Thyroid gland (tissue), 4 donors: ENCODE measurements around the gene UTP15. TPM values are rescaled to one million over a fixed set of nuclear protein-coding genes. Genes with fewer than 3 reads are reported as not detected.

Source experiments
- DNase-seq, 2 donors: peaks; one replicate each; pipeline ENCODE4 v3.0.0-alpha.2; 2019
- H3K27ac ChIP-seq, 3 donors: fragments of 200-600 bp; sonication (generic); 1 replicate in 2 of 3; 2 replicates in 1 of 3; pipeline ENCODE4 v1.5.1; 2016 to 2019; ENCODE audit warnings: mild to moderate bottlenecking in 1 of 3, moderate library complexity in 1 of 3
- H3K27me3 ChIP-seq: fragments of 200-600 bp; sonication (generic); one replicate; pipeline ENCODE4 v1.5.1; 2019
- H3K36me3 ChIP-seq, 2 donors: fragments of 200-600 bp; sonication (generic); one replicate each; pipeline ENCODE4 v1.5.1; 2016 to 2019
- H3K4me1 ChIP-seq, 2 donors: fragments of 200-600 bp; sonication (generic); one replicate each; pipeline ENCODE4 v1.5.1; 2017 to 2019
- H3K4me3 ChIP-seq, 3 donors: fragments of 200-600 bp; sonication (generic); replicated peaks in 1 of 3; 1 replicate in 2 of 3; 2 replicates in 1 of 3; pipeline ENCODE4 v1.5.1; 2016; ENCODE audit warnings: mild to moderate bottlenecking in 1 of 3
- H3K9me3 ChIP-seq: fragments of 200-600 bp; sonication (generic); one replicate; pipeline ENCODE4 v1.5.1; 2017
- POLR2A ChIP-seq, 2 donors: fragments of 450-650 bp; IDR thresholded peaks; one replicate each; pipeline ENCODE4 v1.6.1; 2017; ENCODE audit warnings: antibody characterized with exemption in 2 of 2, mild to moderate bottlenecking in 2 of 2, moderate library complexity in 1 of 2
- WGBS, 2 donors: methylation state at CpG; one replicate each; pipeline ENCODE4 v1.1.5; 2017; 5-methylcytosine and 5-hydroxymethylcytosine counted together
- intact Hi-C: fragments of 100-400 bp; cut with DNase I; formaldehyde crosslinking; loops from one replicate; pipeline ENCODE4 v1.15.1; 2023
- total RNA-seq, 4 donors: library from RNA; depleted of rRNA; stranded (reverse); fragments of >200 nt; gene quantifications; one replicate each; pipeline ENCODE4 v1.2.3, GENCODE V29; 2016
- TF ChIP-seq, protein P1 (sequence below), 6 experiments: fragments of 200-600 bp in 3 of 6; fragments of 450-650 bp in 3 of 6; sonication (generic) in 3 of 6; IDR thresholded peaks; one replicate each; pipeline ENCODE4 v1.5.1; 2016 to 2019; ENCODE audit warnings: antibody characterized with exemption in 6 of 6, mild to moderate bottlenecking in 2 of 6, inconsistent platforms in 1 of 6, moderate library complexity in 1 of 6

The UTP15 gene
- total RNA-seq, 4 donors from 2014 or later, result 20.6 to 35.1 (median 30.7) TPM

DNA sequence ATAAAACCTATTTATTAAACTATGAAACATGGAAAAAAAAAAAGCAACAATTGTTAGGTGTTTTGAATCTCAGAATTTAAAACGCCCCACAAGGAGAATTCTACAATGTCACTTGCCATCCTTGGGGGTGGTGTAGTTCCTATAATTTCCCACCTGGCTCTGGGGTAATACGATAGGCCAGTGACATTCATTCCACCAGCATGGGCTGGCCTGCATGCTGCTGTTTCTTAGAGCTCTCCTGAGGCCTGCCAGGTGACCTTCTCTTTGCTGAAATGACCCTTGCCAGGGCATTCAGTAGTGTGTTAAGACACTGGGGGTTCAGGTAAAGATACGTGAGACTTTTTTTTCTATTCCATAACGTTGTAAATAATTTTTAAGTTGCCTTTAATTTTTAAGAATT, 50.4 kb downstream of the UTP15 start:
- no peaks in the 10 kb centered on the region for H3K9me3 ChIP-seq
- no peaks in the 10 kb centered on the region for H3K4me1 ChIP-seq
- H3K4me3 ChIP-seq, result no peak overlapping the region
- no peak for DNase-seq
- WGBS, 2 donors, result 94% methylated on average over 4 of the region's 4 CpGs
- no peaks in the 10 kb centered on the region for H3K36me3 ChIP-seq
- H3K27me3 ChIP-seq, result no peaks in the 10 kb centered on the region
- TF ChIP-seq, protein P1, sequence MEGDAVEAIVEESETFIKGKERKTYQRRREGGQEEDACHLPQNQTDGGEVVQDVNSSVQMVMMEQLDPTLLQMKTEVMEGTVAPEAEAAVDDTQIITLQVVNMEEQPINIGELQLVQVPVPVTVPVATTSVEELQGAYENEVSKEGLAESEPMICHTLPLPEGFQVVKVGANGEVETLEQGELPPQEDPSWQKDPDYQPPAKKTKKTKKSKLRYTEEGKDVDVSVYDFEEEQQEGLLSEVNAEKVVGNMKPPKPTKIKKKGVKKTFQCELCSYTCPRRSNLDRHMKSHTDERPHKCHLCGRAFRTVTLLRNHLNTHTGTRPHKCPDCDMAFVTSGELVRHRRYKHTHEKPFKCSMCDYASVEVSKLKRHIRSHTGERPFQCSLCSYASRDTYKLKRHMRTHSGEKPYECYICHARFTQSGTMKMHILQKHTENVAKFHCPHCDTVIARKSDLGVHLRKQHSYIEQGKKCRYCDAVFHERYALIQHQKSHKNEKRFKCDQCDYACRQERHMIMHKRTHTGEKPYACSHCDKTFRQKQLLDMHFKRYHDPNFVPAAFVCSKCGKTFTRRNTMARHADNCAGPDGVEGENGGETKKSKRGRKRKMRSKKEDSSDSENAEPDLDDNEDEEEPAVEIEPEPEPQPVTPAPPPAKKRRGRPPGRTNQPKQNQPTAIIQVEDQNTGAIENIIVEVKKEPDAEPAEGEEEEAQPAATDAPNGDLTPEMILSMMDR (IDR thresholded peaks at IDR 0.05), result no peak
- TF ChIP-seq POLR2A (IDR thresholded peaks at IDR 0.05), result no peak
- intact Hi-C loops, result no loop called here
- no peak overlapping the region for H3K27ac ChIP-seq

DNA sequence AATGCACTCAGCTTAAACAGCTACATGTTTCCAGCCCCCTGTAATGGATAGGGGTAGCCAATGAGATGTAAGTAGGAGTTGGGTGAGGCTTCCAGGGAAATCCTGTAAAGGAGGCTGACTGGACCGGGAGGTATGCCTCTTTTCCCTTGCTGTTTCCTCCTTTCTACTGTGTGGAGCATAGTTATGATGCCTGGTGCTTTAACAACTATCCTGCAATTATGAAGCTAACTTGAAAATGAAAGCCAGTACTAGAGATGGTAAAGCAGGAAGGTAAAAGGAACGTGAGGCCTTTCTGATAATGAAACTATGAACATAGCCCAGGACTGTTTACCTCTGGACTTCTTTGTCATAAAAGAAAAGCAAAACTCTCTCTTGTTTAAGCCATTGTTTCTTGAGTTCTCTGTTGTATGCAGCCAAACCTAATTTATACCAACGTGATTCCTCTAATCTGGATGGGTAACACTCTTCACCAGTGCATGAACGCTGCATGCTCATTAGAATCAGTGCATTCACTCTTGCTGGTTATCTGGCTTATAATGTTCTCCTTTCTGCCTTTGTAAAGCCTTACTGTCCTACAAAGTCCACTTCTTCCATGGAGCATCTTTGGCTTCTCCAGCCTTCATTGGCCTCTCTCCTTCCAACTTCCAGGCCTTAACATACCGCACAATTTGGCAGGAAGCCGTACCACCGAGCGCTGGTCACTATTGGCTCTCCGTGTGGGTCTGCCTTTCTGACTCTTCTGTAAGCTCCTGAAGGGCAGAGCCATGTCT, 52.2 kb downstream of the UTP15 start:
- no peaks in the 10 kb centered on the region for H3K36me3 ChIP-seq
- intact Hi-C loops, result no loop called here
- H3K9me3 ChIP-seq, result no peaks in the 10 kb centered on the region
- no peak for DNase-seq
- H3K4me1 ChIP-seq, result no peaks in the 10 kb centered on the region
- H3K4me3 ChIP-seq, result no peak overlapping the region
- WGBS, 2 donors, result 76 to 82% methylated on average over 9 of the region's 9 CpGs
- TF ChIP-seq, protein P1 (IDR thresholded peaks at IDR 0.05), result no peak
- TF ChIP-seq POLR2A (IDR thresholded peaks at IDR 0.05), result no peak
- no peaks in the 10 kb centered on the region for H3K27me3 ChIP-seq
- no peak overlapping the region for H3K27ac ChIP-seq

DNA sequence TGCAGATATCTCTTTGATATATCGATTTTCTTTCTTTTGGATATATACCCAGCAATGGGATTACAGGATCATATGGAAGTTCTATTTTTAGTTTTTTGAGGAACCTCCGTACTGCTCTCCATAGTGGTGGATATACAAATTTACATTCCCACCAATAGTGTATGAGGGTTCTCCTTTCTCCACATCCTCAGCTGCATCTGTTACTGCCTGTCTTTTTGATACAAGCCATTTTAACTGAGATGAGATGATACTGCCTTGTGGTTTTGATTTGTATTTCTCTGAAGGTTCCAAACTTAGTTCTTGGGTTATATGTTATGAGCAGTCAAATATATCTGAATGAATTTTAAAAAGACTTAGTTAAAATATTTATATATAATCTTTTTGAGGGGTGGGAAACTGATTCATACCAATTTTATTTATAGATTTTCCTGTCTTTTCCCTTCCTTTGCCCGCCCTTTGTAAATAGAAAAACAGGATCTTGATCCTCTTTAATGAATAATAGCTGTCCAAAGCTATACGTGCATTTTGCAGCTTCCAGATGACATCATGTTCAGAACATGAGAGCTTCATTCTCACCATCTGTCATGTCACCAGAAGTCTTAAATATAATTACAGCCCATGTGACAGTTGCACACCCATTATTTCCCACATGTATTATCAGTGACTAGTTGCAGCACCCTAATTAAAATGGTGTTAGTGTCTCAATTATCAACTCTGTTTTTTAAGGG, 54.2 kb downstream of the UTP15 start:
- intact Hi-C loops, result no loop called here
- peaks cover under 1 to 1% of the 10 kb centered on the region in 2 donors for H3K4me1 ChIP-seq
- no peaks in the 10 kb centered on the region for H3K27me3 ChIP-seq
- H3K9me3 ChIP-seq, result no peaks in the 10 kb centered on the region
- DNase-seq, result no peak
- no peaks in the 10 kb centered on the region for H3K36me3 ChIP-seq
- no peak overlapping the region for H3K27ac ChIP-seq
- 80 to 82% methylated on average over 4 of the region's 4 CpGs for WGBS, 2 donors
- no peak overlapping the region for H3K4me3 ChIP-seq
- TF ChIP-seq POLR2A (IDR thresholded peaks at IDR 0.05), result no peak
- TF ChIP-seq, protein P1 (IDR thresholded peaks at IDR 0.05), result no peak

DNA sequence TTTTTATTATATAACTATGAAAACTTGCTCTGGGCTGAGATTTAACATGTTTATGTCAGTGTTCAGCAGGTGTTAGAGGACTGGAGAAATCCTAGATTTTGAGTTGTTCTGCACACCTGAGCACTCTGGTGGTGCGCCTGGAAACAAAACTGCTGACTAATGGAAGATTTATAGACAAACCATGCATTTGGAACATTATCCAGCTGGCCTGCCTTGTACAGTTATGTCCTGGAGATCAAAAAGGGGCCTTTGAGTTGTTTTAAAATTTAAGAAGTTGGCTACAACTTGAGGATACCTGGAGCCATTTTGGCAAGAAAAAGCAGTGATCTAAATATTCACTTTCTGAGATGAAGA, 54.8 kb downstream of the UTP15 start:
- 74 to 80% methylated on average over 1 of the region's 1 CpG for WGBS, 2 donors
- H3K27ac ChIP-seq, result no peak overlapping the region
- H3K36me3 ChIP-seq, result no peaks in the 10 kb centered on the region
- no peaks in the 10 kb centered on the region for H3K27me3 ChIP-seq
- H3K4me3 ChIP-seq, result no peak overlapping the region
- H3K9me3 ChIP-seq, result no peaks in the 10 kb centered on the region
- intact Hi-C loops, result no loop called here
- peaks cover 6% of the 10 kb centered on the region in 2 donors for H3K4me1 ChIP-seq
- TF ChIP-seq, protein P1 (IDR thresholded peaks at IDR 0.05), result no peak
- no peak for TF ChIP-seq POLR2A (IDR thresholded peaks at IDR 0.05)
- no peak for DNase-seq

DNA sequence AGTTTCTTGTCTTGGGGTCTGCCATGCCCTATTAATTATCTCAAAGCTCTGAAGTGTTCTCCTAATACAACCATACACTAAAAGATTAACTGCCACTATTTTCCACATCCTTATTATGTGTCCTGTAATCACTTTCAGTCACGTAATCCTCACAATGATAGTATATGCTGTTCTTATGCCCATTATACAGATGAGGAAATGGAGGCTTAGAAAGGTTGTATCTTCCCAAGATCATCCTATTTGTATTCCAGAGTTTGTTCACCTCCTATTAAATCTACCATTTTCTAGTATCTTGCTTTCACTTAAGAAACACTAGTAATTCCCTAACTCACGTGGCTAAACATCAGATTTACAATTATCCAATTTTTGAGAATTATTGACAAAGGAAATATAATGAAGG, 57.5 kb downstream of the UTP15 start:
- no peaks in the 10 kb centered on the region for H3K27me3 ChIP-seq
- H3K4me3 ChIP-seq, result no peak overlapping the region
- 96 to 97% methylated on average over 2 of the region's 2 CpGs for WGBS, 2 donors
- no peaks in the 10 kb centered on the region for H3K9me3 ChIP-seq
- no peaks in the 10 kb centered on the region for H3K36me3 ChIP-seq
- peaks cover 15 to 23% of the 10 kb centered on the region in 2 donors for H3K4me1 ChIP-seq
- intact Hi-C loops, result no loop called here
- no peak for TF ChIP-seq POLR2A (IDR thresholded peaks at IDR 0.05)
- TF ChIP-seq, protein P1 (IDR thresholded peaks at IDR 0.05), result no peak
- DNase-seq, result no peak
- no peak overlapping the region for H3K27ac ChIP-seq
